Gastroesophageal sphincter (tissue), 3 donors: ENCODE data around the gene CD82.

Experiments
- EP300 ChIP-seq: sonication (generic); formaldehyde crosslinking; IDR thresholded peaks from one replicate; pipeline ENCODE4 v1.6.1; 2017; ENCODE audit warnings: antibody characterized with exemption, mild to moderate bottlenecking
- POLR2AphosphoS5 ChIP-seq: sonication (generic); formaldehyde crosslinking; IDR thresholded peaks from one replicate; pipeline ENCODE4 v1.6.1; 2017; ENCODE audit warnings: antibody characterized with exemption
- TF ChIP-seq, protein P1 (sequence below), 4 experiments: fragments of 200-600 bp in 2 of 4; fragments of 450-650 bp in 2 of 4; sonication (generic) in 1 of 4; IDR thresholded peaks; one replicate each; pipeline ENCODE4 v1.5.1; 2017 to 2019; ENCODE audit warnings: antibody characterized with exemption in 4 of 4, mild to moderate bottlenecking in 2 of 4, moderate library complexity in 2 of 4

DNA sequence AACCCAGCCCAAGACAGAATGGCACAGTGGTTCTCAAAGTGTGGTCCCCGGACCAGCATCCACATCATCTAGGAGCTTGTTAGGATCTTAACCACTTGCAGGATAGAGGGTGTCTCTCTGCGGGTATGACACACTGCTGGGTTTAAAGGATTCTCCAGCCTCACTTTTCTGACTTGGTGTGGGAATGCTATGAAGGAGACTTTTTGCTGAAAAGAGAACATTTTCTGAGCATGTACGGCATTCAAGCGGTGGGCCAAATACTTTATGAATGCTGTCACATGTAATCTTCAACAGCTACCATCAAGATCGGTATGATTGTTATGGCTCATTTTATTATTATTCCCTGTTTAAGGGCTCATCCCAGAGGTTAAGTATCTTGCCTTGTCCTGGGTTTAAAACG is 1.8 kb upstream of the CD82 start:
- TF ChIP-seq, protein P1, sequence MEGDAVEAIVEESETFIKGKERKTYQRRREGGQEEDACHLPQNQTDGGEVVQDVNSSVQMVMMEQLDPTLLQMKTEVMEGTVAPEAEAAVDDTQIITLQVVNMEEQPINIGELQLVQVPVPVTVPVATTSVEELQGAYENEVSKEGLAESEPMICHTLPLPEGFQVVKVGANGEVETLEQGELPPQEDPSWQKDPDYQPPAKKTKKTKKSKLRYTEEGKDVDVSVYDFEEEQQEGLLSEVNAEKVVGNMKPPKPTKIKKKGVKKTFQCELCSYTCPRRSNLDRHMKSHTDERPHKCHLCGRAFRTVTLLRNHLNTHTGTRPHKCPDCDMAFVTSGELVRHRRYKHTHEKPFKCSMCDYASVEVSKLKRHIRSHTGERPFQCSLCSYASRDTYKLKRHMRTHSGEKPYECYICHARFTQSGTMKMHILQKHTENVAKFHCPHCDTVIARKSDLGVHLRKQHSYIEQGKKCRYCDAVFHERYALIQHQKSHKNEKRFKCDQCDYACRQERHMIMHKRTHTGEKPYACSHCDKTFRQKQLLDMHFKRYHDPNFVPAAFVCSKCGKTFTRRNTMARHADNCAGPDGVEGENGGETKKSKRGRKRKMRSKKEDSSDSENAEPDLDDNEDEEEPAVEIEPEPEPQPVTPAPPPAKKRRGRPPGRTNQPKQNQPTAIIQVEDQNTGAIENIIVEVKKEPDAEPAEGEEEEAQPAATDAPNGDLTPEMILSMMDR (IDR thresholded peaks at IDR 0.05) = no peak
- TF ChIP-seq POLR2AphosphoS5 (no peak), EP300 (no peak)
